H1 (cell line): ENCODE measurements around the gene THRB. TPM values are rescaled to one million over a fixed set of nuclear protein-coding genes. Genes with fewer than 3 reads are reported as not detected.

Experiments
- KDM1A ChIP-seq: fragments of 200-600, 300-600 bp; sonication (generic); IDR thresholded peaks from 2 replicates; pipeline ENCODE4 v1.7.1; 2016; ENCODE audit warnings: mild to moderate bottlenecking, low read length, borderline replicate concordance
- polyA plus RNA-seq, 7 experiments: library from polyadenylated mRNA; depleted of rRNA in 3 of 7; stranded (reverse) in 5 of 7; unstranded in 2 of 7; fragments of >200 nt in 5 of 7; fragments of 200-250 nt in 2 of 7; gene quantifications; 1 replicate in 5 of 7; 2 replicates in 1 of 7; 4 replicates in 1 of 7; pipeline versions ENCODE4 v1.2.1 to v1.2.3, GENCODE V29; 2011 to 2013; ENCODE audit warnings: missing spikeins in 2 of 7, mixed read lengths in 2 of 7
- total RNA-seq: library from RNA; stranded (reverse); fragmentation: NEBNext Ultra II Directional; extraction: Animal tissue kit (Norgen Biotek cat#: 25700); gene quantifications from 2 replicates; pipeline ENCODE4 v1.2.1, GENCODE V29; 2021

Gene THRB
- total and polyA plus RNA-seq, 2 of the 8 experiments (the other 6 are each of a cell fraction or from before 2014, with no cell fraction given): 0.98 to 3.9 TPM

DNA sequence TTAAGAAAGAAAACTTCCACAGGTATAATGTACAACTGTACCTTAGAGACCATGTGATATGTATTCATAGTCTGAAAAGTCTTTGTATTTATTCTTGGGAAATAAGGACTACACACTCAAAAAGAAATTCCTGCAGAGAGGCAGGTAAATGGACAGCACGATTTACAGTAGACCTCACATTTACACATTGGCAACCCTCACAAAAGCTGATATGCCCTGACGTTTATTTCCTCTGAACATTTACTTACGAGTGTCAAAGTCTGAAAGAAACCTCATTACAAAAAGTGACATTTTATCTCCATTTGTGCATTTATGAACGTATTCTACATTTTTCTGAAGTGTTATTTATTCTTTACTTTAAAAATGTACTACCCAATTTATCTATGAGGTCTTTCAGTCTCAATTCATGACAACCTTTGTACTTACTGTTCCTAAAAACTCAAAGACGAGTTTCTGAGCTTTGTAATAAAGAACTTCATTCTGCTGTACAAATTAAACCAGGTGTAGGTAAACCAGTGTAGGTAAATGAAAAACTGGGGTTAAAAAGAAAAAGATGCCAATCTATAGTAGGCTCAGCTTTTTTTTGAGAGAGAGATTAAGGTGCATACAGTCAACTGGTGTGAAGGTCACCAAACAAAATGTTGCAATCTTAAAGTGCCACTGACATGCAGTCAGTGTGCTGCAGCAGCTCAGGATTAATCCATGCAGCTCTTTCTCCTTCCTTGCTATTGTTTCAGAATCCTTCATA is 44.3 kb downstream of the THRB start (continued):
- no peak for TF ChIP-seq KDM1A
- TF ChIP-seq, all 59 proteins: peak for 0
